Testis (tissue), 3 donors: ENCODE results near the gene ANXA2. TPM values are rescaled to one million over a fixed set of nuclear protein-coding genes. Genes with fewer than 3 reads are reported as not detected.
"Not testable (repeated sequence)": the region's sequence is repeated elsewhere in the genome, so short reads cannot be mapped to it uniquely, and the experiment has no call there.

ENCODE experiments used
- DNase-seq: peaks from one replicate; pipeline ENCODE4 v3.0.0-alpha.2; 2019
- H3K27ac ChIP-seq, 2 donors: fragments of 200-600 bp; sonication (generic); one replicate each; pipeline ENCODE4 v1.5.1; 2019
- H3K27me3 ChIP-seq: fragments of 200-600 bp; sonication (generic); one replicate; pipeline ENCODE4 v1.5.1; 2019
- H3K36me3 ChIP-seq: fragments of 200-600 bp; sonication (generic); one replicate; pipeline ENCODE4 v1.5.1; 2017; ENCODE audit warnings: low read depth; ENCODE audit errors: missing control alignments
- H3K4me1 ChIP-seq: fragments of 200-600 bp; sonication (generic); one replicate; pipeline ENCODE4 v1.5.1; 2019
- H3K4me3 ChIP-seq, 2 donors: fragments of 200-600 bp; sonication (generic); one replicate each; pipeline ENCODE4 v1.5.1; 2017 to 2019
- H3K9me3 ChIP-seq: fragments of 200-600 bp; sonication (generic); one replicate; pipeline ENCODE4 v1.5.1; 2017
- CTCF ChIP-seq, 3 experiments: fragments of 450-650 bp in 2 of 3; fragments of 200-600 bp in 1 of 3; sonication (generic) in 1 of 3; IDR thresholded peaks; one replicate each; pipeline ENCODE4 v1.5.1; 2016 to 2019; ENCODE audit warnings: antibody characterized with exemption in 3 of 3, mild to moderate bottlenecking in 2 of 3, moderate library complexity in 1 of 3
- POLR2A ChIP-seq: fragments of 450-650 bp; IDR thresholded peaks from one replicate; pipeline ENCODE4 v1.6.1; 2017; ENCODE audit warnings: antibody characterized with exemption, mild to moderate bottlenecking, moderate library complexity
- WGBS, 2 donors: methylation state at CpG; one replicate each; pipeline ENCODE4 v1.1.5; 2018; 5-methylcytosine and 5-hydroxymethylcytosine counted together
- intact Hi-C: fragments of 100-400 bp; cut with DNase I; formaldehyde crosslinking; loops from one replicate; pipeline ENCODE4 v1.15.1; 2023; ENCODE audit warnings: low total_unique reads
- polyA plus RNA-seq: library from polyadenylated mRNA; stranded (reverse); fragments of 350-450 nt; fragmentation: Illumina TruSeq; extraction: RNeasy Lipid Tissue Mini Kit (QIAGEN cat#74804); gene quantifications from one replicate; pipeline ENCODE4 v1.2.3, GENCODE V29; 2014; ENCODE audit warnings: low read depth, low replicate concordance; ENCODE audit not compliant: insufficient read depth
- total RNA-seq, 2 donors: library from RNA; depleted of rRNA; stranded (reverse); fragments of >200 nt; gene quantifications; one replicate each; pipeline ENCODE4 v1.2.3, GENCODE V29; 2016

The ANXA2 gene
- total and polyA plus RNA-seq, 3 donors from 2014 or later, result 199 to 388 (median 226) TPM

- H3K36me3 ChIP-seq, result no peaks in the 10 kb centered on the region
Measured at GRCh38 chr15:60405399-60405798, 7.6 kb upstream of the ANXA2 start.

GRCh38 chr15:60404351-60404750, 6.6 kb upstream of the ANXA2 start:
- 92% methylated on average over 11 to 12 of the region's 12 CpGs for WGBS, 2 donors
- H3K4me3 ChIP-seq, intact Hi-C loops, H3K36me3 ChIP-seq, DNase-seq, H3K27me3 ChIP-seq, H3K9me3 ChIP-seq, H3K4me1 ChIP-seq, H3K27ac ChIP-seq: not testable (repeated sequence)

More at GRCh38 chr15:60405399-60405798, 7.6 kb upstream of the ANXA2 start:
- no peak for DNase-seq
- WGBS, 2 donors, result 45 to 68% methylated on average over 2 of the region's 2 CpGs
- H3K27me3 ChIP-seq, result no peaks in the 10 kb centered on the region
- TF ChIP-seq POLR2A, result no peak
- TF ChIP-seq CTCF (IDR thresholded peaks at IDR 0.05), result no peak
- no peaks in the 10 kb centered on the region for H3K9me3 ChIP-seq
- no peak overlapping the region for H3K27ac ChIP-seq
- peaks cover 7% of the 10 kb centered on the region for H3K4me1 ChIP-seq
- H3K4me3 ChIP-seq, result no peak overlapping the region
- intact Hi-C loops, result no loop called here

GRCh38 chr15:60400944-60401343, 3.2 kb upstream of the ANXA2 start:
- intact Hi-C loops, result no loop called here
- H3K36me3 ChIP-seq, result no peaks in the 10 kb centered on the region
- H3K27me3 ChIP-seq, result no peaks in the 10 kb centered on the region
- H3K4me3 ChIP-seq, result no peak overlapping the region
- H3K4me1 ChIP-seq, result no peaks in the 10 kb centered on the region
- DNase-seq, result no peak
- H3K27ac ChIP-seq, result no peak overlapping the region
- TF ChIP-seq CTCF (IDR thresholded peaks at IDR 0.05) (no peak), POLR2A (no peak)
- 33 to 42% methylated on average over 3 of the region's 3 CpGs for WGBS, 2 donors
- H3K9me3 ChIP-seq, result no peaks in the 10 kb centered on the region

- intact Hi-C loops, result no loop called here
- peaks cover 1% of the 10 kb centered on the region for H3K4me1 ChIP-seq
- 20 to 22% methylated on average over 1 of the region's 1 CpG for WGBS, 2 donors
Measured at GRCh38 chr15:60399931-60400330, 2.1 kb upstream of the ANXA2 start.

GRCh38 chr15:60399246-60399915, 1.6 kb upstream of the ANXA2 start:
- intact Hi-C loops, result no loop called here
- Histone ChIP-seq H3K36me3 (no peaks in the 10 kb centered on the region), H3K4me1 (peaks cover 7% of the 10 kb centered on the region), H3K27ac (peak overlapping the region in 1 of 2 donors; percentile 57), H3K4me3 (no peak overlapping the region), H3K9me3 (no peaks in the 10 kb centered on the region), H3K27me3 (no peaks in the 10 kb centered on the region)
- 17 to 36% methylated on average over 21 of the region's 21 CpGs for WGBS, 2 donors
- TF ChIP-seq CTCF (IDR thresholded peaks at IDR 0.05) (no peak), POLR2A (no peak)
- DNase-seq, result no peak

More at GRCh38 chr15:60399931-60400330, 2.1 kb upstream of the ANXA2 start:
- no peaks in the 10 kb centered on the region for H3K27me3 ChIP-seq
- no peaks in the 10 kb centered on the region for H3K36me3 ChIP-seq
- H3K9me3 ChIP-seq, result no peaks in the 10 kb centered on the region
- no peak for TF ChIP-seq CTCF (IDR thresholded peaks at IDR 0.05)
- TF ChIP-seq POLR2A, result no peak
- no peak for DNase-seq
- H3K27ac ChIP-seq, result peak overlapping the region in 1 of 2 donors; percentile 57
- no peak overlapping the region for H3K4me3 ChIP-seq
